Activated effector memory CD4-positive, alpha-beta T cell treated with Interleukin-2 at 50 U/mL for 16 hours (primary cell): ENCODE data around the gene MGAT3.
"Not testable (repeated sequence)": the region's sequence is repeated elsewhere in the genome, so short reads cannot be mapped to it uniquely, and the experiment has no call there.

Experiments
- DNase-seq: peaks from one replicate; pipeline ENCODE4 v3.0.0-alpha.2; 2020

MGAT3 gene, protein sequence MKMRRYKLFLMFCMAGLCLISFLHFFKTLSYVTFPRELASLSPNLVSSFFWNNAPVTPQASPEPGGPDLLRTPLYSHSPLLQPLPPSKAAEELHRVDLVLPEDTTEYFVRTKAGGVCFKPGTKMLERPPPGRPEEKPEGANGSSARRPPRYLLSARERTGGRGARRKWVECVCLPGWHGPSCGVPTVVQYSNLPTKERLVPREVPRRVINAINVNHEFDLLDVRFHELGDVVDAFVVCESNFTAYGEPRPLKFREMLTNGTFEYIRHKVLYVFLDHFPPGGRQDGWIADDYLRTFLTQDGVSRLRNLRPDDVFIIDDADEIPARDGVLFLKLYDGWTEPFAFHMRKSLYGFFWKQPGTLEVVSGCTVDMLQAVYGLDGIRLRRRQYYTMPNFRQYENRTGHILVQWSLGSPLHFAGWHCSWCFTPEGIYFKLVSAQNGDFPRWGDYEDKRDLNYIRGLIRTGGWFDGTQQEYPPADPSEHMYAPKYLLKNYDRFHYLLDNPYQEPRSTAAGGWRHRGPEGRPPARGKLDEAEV

DNA sequence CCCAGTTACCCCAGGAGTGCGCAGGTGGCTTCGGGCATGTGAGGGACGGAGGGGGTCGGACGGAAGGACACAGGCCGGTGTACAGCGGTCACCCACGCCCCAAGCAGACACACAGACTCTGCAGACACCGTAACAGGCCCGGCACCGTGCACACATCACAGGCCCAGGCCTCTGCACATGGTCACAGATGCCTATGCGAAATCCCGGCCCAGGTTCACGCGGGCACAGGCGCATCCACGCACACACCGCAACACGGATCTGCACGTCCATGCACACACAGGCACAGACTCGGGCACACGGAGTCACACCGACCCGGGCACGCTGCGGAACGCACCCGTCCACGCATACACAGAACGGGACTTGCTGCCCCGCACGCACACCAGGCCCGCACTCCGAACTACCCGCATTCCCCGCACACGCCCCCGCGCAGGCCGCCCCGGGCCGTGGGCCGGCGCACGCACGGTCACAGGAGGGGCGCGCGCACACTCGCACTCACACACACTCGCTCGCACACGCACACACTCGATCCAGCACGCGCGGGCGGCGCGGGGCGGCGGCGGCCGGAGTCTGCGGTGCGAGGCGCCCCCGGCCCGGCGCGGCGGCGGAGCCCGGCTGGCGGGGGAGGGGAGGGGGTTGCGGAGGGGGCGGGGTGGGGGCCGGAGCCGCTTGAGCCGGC lies at the start of gene MGAT3:
MGAT3 (plus strand) TSS at position 491 of the 676 bp plus-strand sequence. CDS start 30,336 bp downstream, outside the sequence.
- no peak for DNase-seq

DNA sequence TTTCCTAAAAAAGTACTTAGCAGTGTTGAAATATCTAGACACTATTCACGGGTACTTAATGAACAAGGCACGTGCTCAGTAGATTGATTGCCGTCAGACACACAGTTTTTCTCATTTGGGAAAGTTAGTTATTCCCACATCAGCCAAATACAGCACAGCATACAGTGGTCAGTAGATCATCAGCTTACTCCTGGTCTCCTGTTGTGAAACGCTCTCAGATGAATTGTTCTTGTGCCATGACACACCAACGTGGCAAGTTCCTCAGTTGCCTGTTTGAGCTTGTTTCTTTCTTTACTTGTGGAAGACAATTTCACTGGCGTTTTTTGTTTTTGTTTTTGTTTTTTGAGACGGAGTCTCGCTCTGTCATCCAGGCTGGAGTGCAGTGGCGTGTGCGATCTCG lies 48.6 kb upstream of the MGAT3 start:
- DNase-seq = no peak

- DNase-seq = no peak
These were observed 48.0 kb upstream of the MGAT3 start for GRCh38 chr22:39408807-39409206.

DNA sequence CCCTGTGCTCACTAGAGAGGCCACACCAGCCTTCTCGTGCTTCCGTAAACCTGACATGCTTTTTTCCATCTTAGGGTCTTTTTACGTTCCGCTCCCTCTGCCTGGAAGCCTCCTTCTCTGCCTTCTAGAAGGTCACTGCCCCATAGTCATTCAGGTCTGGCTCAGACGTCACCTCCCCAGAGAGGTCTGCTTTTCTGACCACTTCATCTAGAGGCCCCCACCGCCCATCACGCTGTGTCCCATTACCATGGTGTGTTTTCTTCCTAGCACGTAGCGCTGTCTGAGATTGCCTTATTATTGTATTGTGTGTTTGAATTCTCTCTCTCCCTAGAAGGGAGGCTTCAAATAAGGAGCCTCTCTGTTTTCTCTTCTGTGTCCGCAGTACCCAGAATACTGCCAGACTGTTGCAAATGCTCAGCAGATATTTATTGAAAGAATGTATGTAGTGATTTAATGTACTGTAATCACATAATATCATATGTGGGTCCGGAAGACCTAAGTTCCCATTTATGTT lies 47.2 kb upstream of the MGAT3 start:
- DNase-seq = no peak

DNA sequence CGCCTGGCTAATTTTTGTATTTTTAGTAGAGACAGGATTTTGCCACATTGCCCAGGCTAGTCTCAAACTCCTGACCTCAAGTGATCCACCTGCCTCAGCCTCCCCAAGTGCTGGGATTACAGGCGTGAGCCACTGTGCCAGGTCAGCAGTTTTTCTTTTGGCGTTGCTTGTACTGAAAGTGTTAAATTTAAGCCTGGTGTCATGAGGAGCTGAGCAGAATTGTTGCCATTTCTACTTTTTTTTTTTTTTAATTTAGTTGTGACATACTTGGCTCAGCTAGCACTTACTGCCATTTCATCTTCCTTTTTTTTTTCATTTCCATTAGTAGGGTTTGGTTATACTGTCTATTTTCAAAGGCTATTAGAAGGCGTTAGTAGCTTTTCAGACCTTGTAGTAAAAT lies 46.5 kb upstream of the MGAT3 start:
- DNase-seq = no peak

DNA sequence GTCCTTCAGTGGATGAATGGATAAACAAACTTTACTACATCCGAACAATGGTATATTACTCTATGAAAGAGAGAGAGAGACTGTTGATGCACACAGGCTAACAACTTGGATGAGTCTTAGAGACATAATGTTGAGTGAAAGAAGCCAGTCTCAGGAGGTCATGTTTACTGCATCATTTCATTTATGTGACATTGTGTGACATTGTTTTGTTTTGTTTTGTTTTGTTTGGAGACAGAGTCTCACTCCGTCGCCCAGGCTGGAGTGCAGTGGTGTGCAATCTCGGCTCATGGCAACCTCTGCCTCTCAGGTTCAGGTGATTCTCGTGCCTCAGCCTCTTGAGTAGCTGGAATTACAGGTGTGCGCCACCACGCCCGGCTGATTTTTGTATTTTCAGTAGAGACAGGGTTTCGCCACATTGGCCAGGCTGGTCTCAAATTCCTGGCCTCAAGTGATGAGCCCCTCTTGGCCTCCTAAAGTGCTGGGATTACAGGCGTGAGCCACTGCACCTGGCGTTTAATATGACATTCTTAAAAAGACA lies 44.9 kb upstream of the MGAT3 start:
- DNase-seq = not testable (repeated sequence)

- DNase-seq = not testable (repeated sequence)
These were observed 43.6 kb upstream of the MGAT3 start for GRCh38 chr22:39413204-39413603.

DNA sequence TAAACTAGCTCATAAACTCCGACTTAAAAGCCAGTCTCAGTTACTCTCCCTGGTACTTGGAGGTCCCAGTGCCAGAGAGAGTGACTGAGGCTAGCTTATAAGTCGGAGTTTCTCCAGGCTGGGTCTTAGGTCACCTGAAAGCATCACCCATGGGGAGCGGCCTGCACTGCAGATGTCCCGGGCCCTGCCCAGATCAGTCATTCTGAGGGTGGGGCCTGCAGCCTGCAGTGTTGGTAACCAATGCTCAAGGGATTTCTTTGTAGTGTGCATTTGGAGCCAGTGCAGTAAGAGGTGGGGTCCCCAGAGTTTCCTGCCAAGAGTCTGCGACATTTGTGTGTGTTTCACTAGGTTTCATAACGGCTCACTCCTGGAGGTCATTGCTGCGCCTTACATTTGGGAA lies 42.4 kb upstream of the MGAT3 start:
- no peak for DNase-seq

- DNase-seq = no peak
These were observed 41.9 kb upstream of the MGAT3 start for GRCh38 chr22:39414886-39415285.

DNA sequence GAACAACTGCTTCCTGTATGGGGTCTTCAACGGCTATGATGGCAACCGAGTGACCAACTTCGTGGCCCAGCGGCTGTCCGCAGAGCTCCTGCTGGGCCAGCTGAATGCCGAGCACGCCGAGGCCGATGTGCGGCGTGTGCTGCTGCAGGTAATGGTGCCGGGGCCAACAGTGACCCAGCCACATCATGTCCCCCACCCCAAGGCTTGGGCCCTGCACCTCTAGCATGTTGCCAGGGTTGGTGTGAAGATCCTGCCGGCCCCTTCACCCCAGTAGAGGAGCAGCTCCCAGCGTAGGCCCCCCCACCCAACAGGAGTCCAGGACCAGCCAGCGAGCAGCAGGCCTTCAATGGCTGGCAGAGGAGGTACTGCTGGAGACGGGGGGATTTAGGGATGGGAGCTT lies 41.3 kb upstream of the MGAT3 start:
- no peak for DNase-seq

DNA sequence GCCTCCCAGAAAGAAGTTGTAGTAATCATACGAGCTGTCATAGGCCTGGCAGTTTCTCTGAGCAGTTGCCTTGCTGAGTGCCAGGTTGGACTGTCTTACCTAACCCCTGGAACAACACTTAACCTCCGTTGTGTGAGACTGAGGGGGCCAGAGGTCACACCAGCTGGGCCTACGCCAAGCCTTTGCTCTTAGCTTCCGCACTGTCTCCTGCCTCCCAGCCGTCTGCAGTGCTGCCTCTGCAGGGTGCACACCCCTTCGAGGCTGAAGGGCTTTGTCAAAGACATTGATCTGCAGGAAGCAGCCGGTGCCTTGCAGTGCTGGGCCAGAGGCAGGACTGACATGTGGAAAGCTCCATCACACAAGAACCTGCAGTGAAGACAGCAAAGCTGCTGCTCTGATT lies 40.5 kb upstream of the MGAT3 start:
- no peak for DNase-seq

DNA sequence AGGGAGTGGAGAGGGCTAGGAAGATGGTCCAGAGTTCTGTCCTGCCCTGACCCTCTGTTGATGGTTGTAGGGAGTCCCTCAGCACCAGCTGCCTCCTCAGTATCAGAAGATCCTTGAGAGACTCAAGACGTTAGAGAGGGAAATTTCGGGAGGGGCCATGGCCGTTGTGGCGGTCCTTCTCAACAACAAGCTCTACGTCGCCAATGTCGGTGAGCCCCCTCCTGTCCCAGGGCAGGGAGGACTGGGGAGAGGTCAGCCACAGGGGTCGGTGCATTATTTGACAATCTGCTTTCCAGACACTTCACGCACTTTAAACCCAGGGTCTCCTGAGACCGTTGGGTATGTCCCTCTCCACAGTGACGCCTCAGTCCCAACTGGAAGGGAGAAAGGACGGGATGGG lies 39.2 kb upstream of the MGAT3 start:
- no peak for DNase-seq

- no peak for DNase-seq
These were observed 38.1 kb upstream of the MGAT3 start for GRCh38 chr22:39418696-39419095.

DNA sequence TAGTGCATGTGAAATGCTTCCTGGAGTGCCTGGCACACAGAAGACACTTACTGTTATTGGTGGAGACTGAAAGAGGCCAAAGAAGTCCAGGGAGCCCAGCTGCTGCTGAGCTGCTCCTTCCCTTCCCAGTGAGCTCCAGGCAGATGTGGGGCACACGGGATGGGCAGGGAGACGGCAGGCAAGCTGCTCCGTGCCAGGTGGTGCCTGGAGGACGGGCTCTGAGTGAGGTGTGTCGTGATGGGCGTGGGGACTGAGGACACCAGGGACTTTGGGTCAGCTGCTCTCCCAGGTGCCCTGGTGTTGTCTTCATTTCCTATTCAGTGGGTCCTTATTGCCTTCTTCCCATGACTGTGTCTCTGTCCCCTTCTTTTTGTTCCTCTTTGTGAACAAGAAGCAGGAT lies 37.7 kb upstream of the MGAT3 start:
- DNase-seq = no peak

DNA sequence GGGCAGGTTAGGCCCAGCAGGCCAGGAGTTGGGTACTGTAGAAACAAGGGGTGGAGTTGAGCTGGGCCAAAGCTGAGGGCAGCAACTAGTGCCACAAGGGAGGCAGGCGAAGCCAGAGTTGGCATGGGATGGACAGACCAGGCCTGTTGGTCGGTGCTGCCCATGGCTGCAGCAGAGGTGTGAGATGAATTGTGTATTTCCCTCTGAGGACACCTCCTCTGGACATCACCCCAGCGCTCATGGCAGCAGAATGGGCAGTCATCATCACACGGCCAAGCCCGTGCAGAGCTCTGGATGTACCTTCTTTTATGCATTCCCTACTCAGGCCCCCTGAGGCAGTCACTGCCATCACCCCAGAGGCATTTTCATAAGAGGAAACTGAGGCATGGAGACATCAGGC lies 36.9 kb upstream of the MGAT3 start:
- DNase-seq = no peak

DNA sequence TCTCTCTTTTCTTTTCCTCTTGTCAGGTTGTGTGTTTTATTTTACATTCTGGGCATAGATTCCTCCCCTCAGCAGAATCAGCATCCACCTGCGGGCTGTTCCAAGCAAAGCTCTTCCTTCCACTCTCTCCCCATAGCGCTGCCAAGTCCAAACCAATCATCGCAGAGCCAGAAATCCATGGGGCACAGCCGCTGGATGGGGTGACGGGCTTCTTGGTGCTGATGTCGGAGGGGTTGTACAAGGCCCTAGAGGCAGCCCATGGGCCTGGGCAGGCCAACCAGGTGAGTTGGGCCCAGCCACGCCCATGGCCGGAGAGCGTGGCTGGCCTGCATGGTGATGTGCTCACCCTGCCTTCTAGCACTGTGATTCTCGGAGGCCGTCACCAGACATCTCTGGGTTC lies 35.1 kb upstream of the MGAT3 start:
- DNase-seq = no peak

DNA sequence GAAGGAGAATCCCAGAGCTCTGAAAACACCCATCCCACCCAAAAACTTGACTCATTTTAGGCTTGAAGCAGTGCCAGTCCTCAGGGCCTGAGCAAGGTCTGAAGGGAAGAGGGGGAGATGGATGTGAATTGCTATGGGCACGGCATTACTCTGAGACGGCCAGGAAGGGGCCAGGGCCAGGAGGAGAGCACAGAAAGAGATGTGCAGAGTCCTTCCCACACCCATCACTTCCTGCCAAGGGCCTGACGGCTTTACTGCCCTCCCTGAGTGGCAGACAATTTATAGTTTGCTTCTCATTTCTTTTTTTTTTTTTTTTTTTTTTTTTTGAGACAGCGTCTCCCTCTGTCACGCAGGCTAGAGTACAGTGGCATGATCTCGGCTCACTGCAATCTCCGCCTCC lies 34.7 kb upstream of the MGAT3 start:
- no peak for DNase-seq

- DNase-seq = no peak
These were observed 34.1 kb upstream of the MGAT3 start for GRCh38 chr22:39422721-39423120.

- no peak for DNase-seq
These were observed 32.8 kb upstream of the MGAT3 start for GRCh38 chr22:39423976-39424375.

DNA sequence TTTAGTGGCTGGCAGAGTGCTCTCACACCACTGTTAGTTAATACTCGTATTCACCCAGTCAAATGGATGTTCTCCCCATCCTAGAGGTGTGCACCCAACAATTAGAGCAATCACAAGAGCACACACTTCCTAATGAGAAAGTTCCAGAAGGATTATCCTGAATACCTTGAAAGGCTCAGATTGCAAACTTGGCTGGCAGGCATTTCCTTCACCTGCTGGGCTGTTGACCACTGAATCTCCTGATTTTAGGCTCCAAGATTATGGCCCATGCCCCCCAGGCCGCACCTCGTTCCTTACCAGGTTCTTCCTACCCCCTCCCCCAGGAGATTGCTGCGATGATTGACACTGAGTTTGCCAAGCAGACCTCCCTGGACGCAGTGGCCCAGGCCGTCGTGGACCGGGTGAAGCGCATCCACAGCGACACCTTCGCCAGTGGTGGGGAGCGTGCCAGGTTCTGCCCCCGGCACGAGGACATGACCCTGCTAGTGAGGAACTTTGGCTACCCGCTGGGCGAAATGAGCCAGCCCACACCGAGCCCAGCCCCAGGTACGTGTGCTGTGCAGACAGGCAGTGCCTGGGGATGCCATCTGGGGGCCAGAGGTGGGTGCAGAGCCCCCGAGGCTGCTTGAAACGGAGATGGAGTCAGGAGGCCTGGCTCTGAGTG lies 30.3 kb upstream of the MGAT3 start:
- DNase-seq = no peak

- DNase-seq = no peak
These were observed 28.8 kb upstream of the MGAT3 start for GRCh38 chr22:39427751-39428596.

- no peak for DNase-seq
These were observed 28.2 kb upstream of the MGAT3 start for GRCh38 chr22:39428597-39429071.
